ENCODE measurements around the gene SUGP2. TPM values are rescaled to one million over a fixed set of nuclear protein-coding genes. Genes with fewer than 3 reads are reported as not detected.

SUGP2 gene
- total RNA-seq, 1 donor from 2014 or later: 68.2 TPM

DNA sequence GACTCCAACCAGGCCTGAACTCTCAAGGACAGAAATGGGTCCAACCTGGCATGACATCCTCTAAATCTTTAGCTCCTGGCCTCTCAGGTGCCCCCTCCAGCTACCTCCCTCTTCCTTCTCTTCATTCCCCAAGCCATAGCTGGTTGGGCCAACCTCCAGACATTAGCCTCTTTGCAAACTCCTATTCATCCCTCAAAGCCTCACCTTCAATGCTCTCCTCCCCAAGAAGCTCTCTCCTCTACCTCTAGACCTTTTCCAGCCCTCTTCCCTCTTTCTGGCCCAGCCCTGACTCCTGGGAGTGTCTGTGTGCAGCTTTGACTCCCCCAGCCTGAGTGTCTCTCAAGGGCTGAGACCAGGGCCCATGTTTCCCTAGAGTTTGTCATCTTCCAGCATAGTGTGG is 87.0 kb downstream of the SUGP2 start:
- TF ChIP-seq, protein P1, sequence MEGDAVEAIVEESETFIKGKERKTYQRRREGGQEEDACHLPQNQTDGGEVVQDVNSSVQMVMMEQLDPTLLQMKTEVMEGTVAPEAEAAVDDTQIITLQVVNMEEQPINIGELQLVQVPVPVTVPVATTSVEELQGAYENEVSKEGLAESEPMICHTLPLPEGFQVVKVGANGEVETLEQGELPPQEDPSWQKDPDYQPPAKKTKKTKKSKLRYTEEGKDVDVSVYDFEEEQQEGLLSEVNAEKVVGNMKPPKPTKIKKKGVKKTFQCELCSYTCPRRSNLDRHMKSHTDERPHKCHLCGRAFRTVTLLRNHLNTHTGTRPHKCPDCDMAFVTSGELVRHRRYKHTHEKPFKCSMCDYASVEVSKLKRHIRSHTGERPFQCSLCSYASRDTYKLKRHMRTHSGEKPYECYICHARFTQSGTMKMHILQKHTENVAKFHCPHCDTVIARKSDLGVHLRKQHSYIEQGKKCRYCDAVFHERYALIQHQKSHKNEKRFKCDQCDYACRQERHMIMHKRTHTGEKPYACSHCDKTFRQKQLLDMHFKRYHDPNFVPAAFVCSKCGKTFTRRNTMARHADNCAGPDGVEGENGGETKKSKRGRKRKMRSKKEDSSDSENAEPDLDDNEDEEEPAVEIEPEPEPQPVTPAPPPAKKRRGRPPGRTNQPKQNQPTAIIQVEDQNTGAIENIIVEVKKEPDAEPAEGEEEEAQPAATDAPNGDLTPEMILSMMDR (IDR thresholded peaks at IDR 0.05; ENCODE audit: borderline replicate concordance): no peak
- Histone ChIP-seq H3K9me3 (replicated peaks) (no peaks in the 10 kb centered on the region), H3K4me3 (no peak overlapping the region), H3K36me3 (no peaks in the 10 kb centered on the region), H3K27ac (replicated peaks) (no peak overlapping the region), H3K4me1 (peaks cover 5% of the 10 kb centered on the region), H3K27me3 (ENCODE audit: low read depth) (no peaks in the 10 kb centered on the region)
- no peak for DNase-seq
- intact Hi-C loops (cut with micrococcal nuclease): no loop called here

DNA sequence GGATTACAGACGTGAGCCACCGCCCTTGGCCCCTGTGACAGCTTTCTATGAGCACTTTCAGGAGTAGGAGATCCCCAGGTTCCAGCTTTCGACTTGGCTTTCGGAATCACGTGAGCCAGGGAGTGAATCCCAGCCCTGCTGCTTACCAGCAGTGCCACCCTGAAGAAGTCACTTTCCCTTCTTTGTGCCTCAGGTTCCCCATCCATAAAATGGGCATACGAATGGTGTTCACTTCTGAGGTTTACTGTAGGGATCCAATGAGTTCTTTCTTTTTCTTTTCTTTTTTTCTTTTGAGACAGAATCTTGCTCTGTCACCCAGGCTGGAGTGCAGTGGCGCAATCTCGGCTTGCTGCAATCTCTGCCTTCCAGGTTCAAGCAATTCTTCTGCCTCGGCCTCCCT is 88.0 kb downstream of the SUGP2 start:
- Histone ChIP-seq H3K27ac (replicated peaks) (no peak overlapping the region), H3K9me3 (replicated peaks) (no peaks in the 10 kb centered on the region), H3K4me1 (peaks cover 10% of the 10 kb centered on the region), H3K27me3 (ENCODE audit: low read depth) (no peaks in the 10 kb centered on the region), H3K36me3 (no peaks in the 10 kb centered on the region), H3K4me3 (no peak overlapping the region)
- DNase-seq: no peak
- TF ChIP-seq, protein P1 (IDR thresholded peaks at IDR 0.05; ENCODE audit: borderline replicate concordance): no peak
- intact Hi-C loops (cut with micrococcal nuclease): no loop called here

DNA sequence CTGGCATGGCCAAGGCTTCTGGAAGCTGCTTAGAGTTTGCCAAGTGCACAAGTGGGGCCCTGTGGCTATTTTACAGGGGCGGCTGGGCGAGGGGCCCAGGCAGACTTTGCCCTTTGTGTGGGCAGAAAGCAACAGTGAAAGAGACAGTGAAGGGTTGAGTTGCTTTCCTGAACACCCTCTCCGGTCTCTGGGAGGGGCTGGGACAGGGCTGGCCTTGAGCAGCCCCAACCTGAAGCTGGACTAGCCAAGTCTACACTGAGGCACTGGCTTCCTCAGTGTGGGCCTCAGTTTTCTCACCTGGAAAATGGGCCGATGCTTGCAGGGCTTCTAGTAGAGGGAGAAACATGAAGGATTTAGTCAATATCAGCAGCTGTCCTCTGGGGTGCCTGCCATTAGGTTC is 89.9 kb downstream of the SUGP2 start:
- no peak for DNase-seq
- Histone ChIP-seq H3K4me1 (peaks cover 20% of the 10 kb centered on the region), H3K4me3 (no peak overlapping the region), H3K27ac (replicated peaks) (no peak overlapping the region), H3K9me3 (replicated peaks) (no peaks in the 10 kb centered on the region), H3K36me3 (no peaks in the 10 kb centered on the region), H3K27me3 (ENCODE audit: low read depth) (no peaks in the 10 kb centered on the region)
- TF ChIP-seq, protein P1 (IDR thresholded peaks at IDR 0.05; ENCODE audit: borderline replicate concordance): no peak
- intact Hi-C loops (cut with micrococcal nuclease): no loop called here

DNA sequence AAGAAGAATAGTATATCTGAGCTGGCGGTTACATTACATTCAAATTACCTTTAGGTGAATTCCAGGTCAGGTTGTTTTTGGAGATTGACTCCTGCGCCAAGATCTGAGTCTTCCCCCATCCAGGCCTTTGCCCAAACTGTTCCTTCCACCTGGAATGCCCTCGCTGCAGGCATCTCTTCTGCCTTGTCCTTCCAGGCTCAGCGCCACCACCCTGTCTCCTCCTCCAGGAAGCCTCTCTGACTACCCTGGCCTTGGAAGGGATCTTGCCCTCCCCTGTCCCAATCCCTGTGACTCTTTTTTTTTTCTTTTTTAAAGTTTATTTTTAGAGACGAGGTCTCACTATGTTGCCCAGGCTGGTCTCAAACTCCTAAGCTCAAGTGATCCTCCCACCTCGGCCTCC is 90.6 kb downstream of the SUGP2 start:
- H3K4me3 ChIP-seq: no peak overlapping the region
- TF ChIP-seq, protein P1 (IDR thresholded peaks at IDR 0.05; ENCODE audit: borderline replicate concordance): no peak
- H3K36me3 ChIP-seq: no peaks in the 10 kb centered on the region
- intact Hi-C loops (cut with micrococcal nuclease): no loop called here
- H3K27me3 ChIP-seq (ENCODE audit: low read depth): no peaks in the 10 kb centered on the region
- no peak for DNase-seq
- H3K4me1 ChIP-seq: peaks cover 20% of the 10 kb centered on the region
- no peaks in the 10 kb centered on the region for H3K9me3 ChIP-seq (replicated peaks)
- no peak overlapping the region for H3K27ac ChIP-seq (replicated peaks)

DNA sequence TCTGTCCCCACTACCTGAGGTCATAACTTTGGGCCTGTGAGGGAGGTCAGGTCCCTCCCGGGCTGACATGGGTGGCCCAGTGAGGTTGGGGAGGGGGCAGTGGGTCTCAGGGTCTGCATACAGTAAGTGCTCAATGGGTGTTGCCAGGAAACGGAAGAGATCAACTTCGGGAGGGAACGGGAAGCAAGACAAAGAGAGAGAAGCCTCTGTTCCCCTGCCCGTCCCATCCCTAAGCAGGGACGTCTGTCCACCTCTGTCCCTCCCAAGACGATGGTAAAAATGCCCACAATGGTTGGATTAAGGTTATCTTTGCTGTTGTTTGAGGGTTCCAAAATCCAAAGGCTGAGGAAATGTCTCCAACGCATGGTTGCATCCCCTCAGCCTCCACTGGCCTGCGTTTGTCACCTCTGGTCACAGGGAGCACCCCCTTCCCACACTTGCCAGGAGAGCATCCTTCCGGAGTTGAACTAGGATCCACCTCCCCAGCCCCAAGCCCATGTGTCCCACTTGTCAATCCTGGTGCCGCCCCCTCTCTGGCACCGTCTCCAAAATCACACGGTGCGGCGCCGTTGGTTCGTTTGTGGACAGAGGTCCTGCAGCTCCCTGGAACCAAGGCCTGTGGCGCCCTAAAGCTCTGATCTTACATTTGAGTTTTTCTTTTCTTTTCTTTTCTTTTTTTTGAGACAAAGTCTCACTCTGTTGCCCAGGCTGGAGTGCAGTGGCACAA is 91.5 kb downstream of the SUGP2 start:
- DNase-seq: no peak
- H3K4me3 ChIP-seq: peak overlapping the region; percentile 78
- no peaks in the 10 kb centered on the region for H3K27me3 ChIP-seq (ENCODE audit: low read depth)
- intact Hi-C loops (cut with micrococcal nuclease): no loop called here
- no peak overlapping the region for H3K27ac ChIP-seq (replicated peaks)
- H3K9me3 ChIP-seq (replicated peaks): no peaks in the 10 kb centered on the region
- TF ChIP-seq, protein P1 (IDR thresholded peaks at IDR 0.05; ENCODE audit: borderline replicate concordance): no peak
- H3K36me3 ChIP-seq: no peaks in the 10 kb centered on the region
- peaks cover 20% of the 10 kb centered on the region for H3K4me1 ChIP-seq

Other genes with a start within 250 kb of the SUGP2 start
- 1.2 TPM for gene COMP, start 242.2 kb downstream of the SUGP2 start, total RNA-seq
- 32.3 TPM for gene UPF1, start 201.6 kb downstream of the SUGP2 start, total RNA-seq
- gene CERS1, start 137.4 kb downstream of the SUGP2 start, total RNA-seq: 1.4 TPM
- 128 TPM for gene COPE, start 114.1 kb downstream of the SUGP2 start, total RNA-seq
- 22.4 TPM for gene DDX49, start 113.8 kb downstream of the SUGP2 start, total RNA-seq
- 14.7 TPM for gene HOMER3, start 92.3 kb downstream of the SUGP2 start, total RNA-seq
- gene ARMC6, start 86 bp upstream of the SUGP2 start, total RNA-seq: 15.0 TPM
- 27.2 TPM for gene SLC25A42, start 30.5 kb upstream of the SUGP2 start, total RNA-seq
- gene TMEM161A, start 105.0 kb upstream of the SUGP2 start, total RNA-seq: 22.9 TPM
- 0.49 TPM for gene MEF2B, start 136.7 kb upstream of the SUGP2 start, total RNA-seq
- gene BORCS8, start 158.6 kb upstream of the SUGP2 start, total RNA-seq: 20.2 TPM
- 37.2 TPM for gene RFXANK, start 158.7 kb upstream of the SUGP2 start, total RNA-seq
- gene NR2C2AP, start 169.9 kb upstream of the SUGP2 start, total RNA-seq: 6.3 TPM
- gene NCAN, start 178.4 kb upstream of the SUGP2 start, total RNA-seq: not detected
- 0.30 TPM for gene TM6SF2, start 239.8 kb upstream of the SUGP2 start, total RNA-seq